NT2/D1 (cell line): ENCODE results near the gene NOL8.
A peak's percentile ranks its signal among the peaks of the same experiment; 100 is the strongest.

Experiments
- DNase-seq: peaks from one replicate; pipeline ENCODE4 v3.0.0-alpha.2; 2011; ENCODE audit warnings: low read depth, low spot score
- H3K27me3 ChIP-seq: 2 replicates; pipeline ENCODE4 v1.6.0; 2011; ENCODE audit warnings: mild to moderate bottlenecking; ENCODE audit not compliant: insufficient read length, insufficient read depth
- H3K36me3 ChIP-seq: 2 replicates; pipeline ENCODE4 v1.6.1; 2011; ENCODE audit warnings: mild to moderate bottlenecking, low read length, mixed read lengths; ENCODE audit not compliant: insufficient read depth, insufficient read length
- H3K4me1 ChIP-seq: 2 replicates; pipeline ENCODE4 v1.5.1; 2011; ENCODE audit not compliant: insufficient read depth, insufficient read length
- H3K4me3 ChIP-seq: 2 replicates; pipeline ENCODE4 v1.5.1; 2011; ENCODE audit warnings: low read depth; ENCODE audit not compliant: insufficient read length
- H3K9ac ChIP-seq: 2 replicates; pipeline ENCODE4 v1.6.0; 2011; ENCODE audit warnings: low read depth; ENCODE audit not compliant: insufficient read length
- H3K9me3 ChIP-seq: 2 replicates; pipeline ENCODE4 v1.5.1; 2011; ENCODE audit warnings: mild to moderate bottlenecking, low read length; ENCODE audit not compliant: insufficient read depth
- SUZ12 ChIP-seq: IDR thresholded peaks from 2 replicates; pipeline ENCODE4 v1.6.1; 2011; ENCODE audit not compliant: insufficient read length, insufficient read depth; ENCODE audit errors: extremely low read depth
- YY1 ChIP-seq: IDR thresholded peaks from 2 replicates; pipeline ENCODE4 v1.6.1; 2011; ENCODE audit not compliant: insufficient read length, insufficient read depth
- ZNF274 ChIP-seq: IDR thresholded peaks from 2 replicates; pipeline ENCODE4 v1.6.1; 2011; ENCODE audit warnings: mild to moderate bottlenecking, low read depth, low read length

Gene NOL8

GRCh38 chr9:92295240-92295790 lies 29.8 kb downstream of the NOL8 start:
- H3K9me3 ChIP-seq = no peaks in the 10 kb centered on the region
- H3K27me3 ChIP-seq = no peaks in the 10 kb centered on the region
- H3K9ac ChIP-seq = no peak overlapping the region
- H3K4me3 ChIP-seq = no peak overlapping the region
- DNase-seq = no peak
- peaks cover 62% of the 10 kb centered on the region for H3K36me3 ChIP-seq
- TF ChIP-seq SUZ12 (no peak), YY1 (no peak), ZNF274 (no peak)
- no peaks in the 10 kb centered on the region for H3K4me1 ChIP-seq

GRCh38 chr9:92294297-92294676 lies 30.9 kb downstream of the NOL8 start:
- H3K4me1 ChIP-seq = no peaks in the 10 kb centered on the region
- no peak for DNase-seq

GRCh38 chr9:92293452-92294296 lies 31.5 kb downstream of the NOL8 start, which contains the start of gene IARS1:
TSS of gene IARS1 (minus strand) at chr9:92293697. CDS start at chr9:92289419, 4,278 bp downstream.
- peak; percentile 96 for DNase-seq
- peak within 1 kb of the TSS; percentile 88 for H3K4me3 ChIP-seq
- no peaks in the 10 kb centered on the region for H3K9me3 ChIP-seq
- H3K9ac ChIP-seq = peak within 1 kb of the TSS; percentile 94
- H3K4me1 ChIP-seq = no peaks in the 10 kb centered on the region
- no peak for TF ChIP-seq ZNF274
- no peak for TF ChIP-seq SUZ12
- no peak for TF ChIP-seq YY1
- H3K27me3 ChIP-seq = no peaks in the 10 kb centered on the region
- peaks cover 62% of the 10 kb centered on the region for H3K36me3 ChIP-seq

More at GRCh38 chr9:92294297-92294676, 30.9 kb downstream of the NOL8 start:
- Histone ChIP-seq H3K9ac (peak overlapping the region; percentile 94), H3K36me3 (peaks cover 62% of the 10 kb centered on the region), H3K9me3 (no peaks in the 10 kb centered on the region), H3K27me3 (no peaks in the 10 kb centered on the region), H3K4me3 (peak overlapping the region; percentile 88)
- TF ChIP-seq SUZ12 = no peak
- TF ChIP-seq ZNF274 = no peak
- TF ChIP-seq YY1 = no peak

GRCh38 chr9:92293075-92293354 lies 32.1 kb downstream of the NOL8 start:
- Histone ChIP-seq H3K36me3 (peaks cover 62% of the 10 kb centered on the region), H3K4me3 (peak overlapping the region; percentile 88), H3K9me3 (no peaks in the 10 kb centered on the region), H3K9ac (peak overlapping the region; percentile 94), H3K27me3 (no peaks in the 10 kb centered on the region), H3K4me1 (no peaks in the 10 kb centered on the region)
- DNase-seq = no peak
- TF ChIP-seq SUZ12 = no peak
- TF ChIP-seq YY1 = no peak
- no peak for TF ChIP-seq ZNF274

GRCh38 chr9:92292338-92293074 lies 32.6 kb downstream of the NOL8 start:
- Histone ChIP-seq H3K9ac (peak overlapping the region; percentile 94), H3K36me3 (peaks cover 62% of the 10 kb centered on the region), H3K4me3 (peak overlapping the region; percentile 88), H3K9me3 (no peaks in the 10 kb centered on the region), H3K27me3 (no peaks in the 10 kb centered on the region), H3K4me1 (no peaks in the 10 kb centered on the region)
- DNase-seq = no peak
- TF ChIP-seq YY1 = no peak
- TF ChIP-seq SUZ12 = no peak
- no peak for TF ChIP-seq ZNF274

GRCh38 chr9:92291577-92291976 lies 33.6 kb downstream of the NOL8 start:
- Histone ChIP-seq H3K9me3 (no peaks in the 10 kb centered on the region), H3K4me3 (peak overlapping the region; percentile 2), H3K36me3 (peaks cover 62% of the 10 kb centered on the region), H3K9ac (no peak overlapping the region), H3K27me3 (no peaks in the 10 kb centered on the region), H3K4me1 (no peaks in the 10 kb centered on the region)
- DNase-seq = no peak
- TF ChIP-seq YY1 (no peak), ZNF274 (no peak), SUZ12 (no peak)

GRCh38 chr9:92290785-92291429 lies 34.2 kb downstream of the NOL8 start:
- Histone ChIP-seq H3K9ac (no peak overlapping the region), H3K36me3 (peaks cover 62% of the 10 kb centered on the region), H3K4me3 (no peak overlapping the region), H3K27me3 (no peaks in the 10 kb centered on the region), H3K9me3 (no peaks in the 10 kb centered on the region), H3K4me1 (no peaks in the 10 kb centered on the region)
- DNase-seq = no peak
- TF ChIP-seq YY1 (no peak), ZNF274 (no peak), SUZ12 (no peak)
